LNCAP (cell line): ENCODE results near the gene AGPAT3.

Source experiments
- CTCF ChIP-seq: fragments of 450-650 bp; IDR thresholded peaks from 2 replicates; pipeline ENCODE4 v1.5.1; 2017; ENCODE audit warnings: mild to moderate bottlenecking

The AGPAT3 gene

GRCh38 chr21:43869486-43870325 lies 4.7 kb downstream of the AGPAT3 start:
- no peak for TF ChIP-seq CTCF

- TF ChIP-seq CTCF, result no peak
Observed at GRCh38 chr21:43871487-43871886, 6.5 kb downstream of the AGPAT3 start.

GRCh38 chr21:43872531-43873197 lies 7.6 kb downstream of the AGPAT3 start:
- TF ChIP-seq CTCF, result no peak

DNA sequence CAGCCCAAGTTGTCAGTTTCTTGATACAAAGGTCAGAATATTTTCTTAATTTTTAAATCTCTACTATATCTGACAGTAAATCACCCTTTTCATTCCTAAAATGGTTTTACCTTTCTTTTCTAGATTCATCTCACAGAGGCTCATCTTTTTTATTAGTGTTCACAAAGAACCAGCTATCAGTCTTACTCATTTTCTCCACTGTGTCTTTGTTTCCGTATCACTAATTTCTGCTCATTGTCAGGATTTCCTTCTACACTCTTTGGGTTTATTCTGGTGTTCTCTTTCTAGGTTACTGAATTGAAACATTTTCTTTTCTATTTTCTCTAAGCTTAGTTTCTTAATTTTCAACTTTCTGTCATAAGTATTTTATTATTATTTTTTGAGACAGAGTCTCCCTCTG lies 8.7 kb downstream of the AGPAT3 start:
- TF ChIP-seq CTCF, result no peak

DNA sequence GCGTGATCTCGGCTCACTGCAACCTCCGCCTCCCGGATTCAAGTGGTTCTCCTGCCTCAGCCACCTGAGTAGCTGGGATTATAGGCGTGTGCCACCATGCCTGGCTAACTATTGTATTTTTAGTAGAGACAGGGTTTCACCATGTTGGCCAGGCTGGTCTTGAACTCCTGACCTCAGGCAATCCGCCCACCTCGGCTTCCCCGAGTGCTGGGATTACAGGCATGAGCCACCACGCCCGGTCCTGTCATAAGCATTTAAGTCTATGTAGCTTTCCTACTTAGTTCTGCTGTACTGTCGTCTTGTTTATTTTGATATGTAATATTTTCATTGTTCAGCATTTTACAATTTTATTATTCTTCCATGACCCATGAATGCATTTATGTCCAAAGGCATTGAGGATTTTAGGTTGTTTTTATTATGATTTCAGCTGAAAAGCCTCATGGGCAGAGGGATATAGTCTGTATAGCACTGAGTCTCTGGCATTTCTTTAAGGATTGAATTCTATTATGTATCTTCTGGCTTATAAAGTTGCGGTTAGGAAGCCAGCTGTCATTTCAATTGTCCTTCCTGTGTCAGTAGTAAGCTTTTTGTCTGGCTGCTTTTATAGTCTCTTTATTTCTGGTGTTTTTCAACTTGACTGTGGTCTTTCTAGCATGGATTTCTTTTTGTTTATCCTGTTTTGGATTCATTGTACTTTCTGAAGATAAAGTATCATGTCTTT lies 9.2 kb downstream of the AGPAT3 start:
- no peak for TF ChIP-seq CTCF

- TF ChIP-seq CTCF, result no peak
Observed at GRCh38 chr21:43876605-43877004, 11.6 kb downstream of the AGPAT3 start.

DNA sequence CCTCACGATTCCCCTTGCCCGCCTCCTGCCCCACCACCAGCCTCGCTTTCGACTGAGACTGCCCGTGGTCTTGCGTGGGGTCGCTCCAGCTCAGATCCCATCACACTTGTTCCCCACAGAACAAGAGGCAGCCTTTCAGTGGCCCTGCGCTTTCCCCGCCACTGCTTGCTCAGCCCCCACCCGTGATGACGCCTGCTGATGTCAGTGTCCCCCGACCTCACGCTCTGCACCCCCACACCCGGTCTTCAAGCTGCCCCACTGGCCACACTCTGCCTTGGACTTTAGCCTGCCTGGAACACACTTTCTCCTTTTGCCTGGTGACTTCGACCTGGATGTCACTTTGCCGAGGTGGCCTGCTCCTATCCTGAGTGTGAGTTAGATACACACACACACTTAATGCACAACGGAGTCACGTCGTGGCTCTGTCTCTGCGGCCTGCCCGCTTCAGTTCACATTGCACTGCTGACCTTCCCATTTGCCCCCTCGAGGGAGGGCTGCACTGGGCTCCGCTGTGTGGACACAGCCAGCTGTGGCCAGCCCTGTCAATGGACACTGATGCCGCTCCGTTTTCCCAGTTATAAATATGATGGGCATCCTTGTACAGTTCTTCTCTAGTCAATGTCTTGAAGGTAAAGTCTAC lies 13.0 kb downstream of the AGPAT3 start:
- TF ChIP-seq CTCF, result no peak
